GM18517 (cell line): ENCODE measurements around the gene OGFR.

Experiments
- ATAC-seq: cut with Tn5 transposase; IDR thresholded peaks from one replicate; pipeline ENCODE4 v1.9.1; 2021; ENCODE audit warnings: mild to moderate bottlenecking, moderate library complexity; ENCODE audit not compliant: unreplicated experiment

OGFR gene

DNA sequence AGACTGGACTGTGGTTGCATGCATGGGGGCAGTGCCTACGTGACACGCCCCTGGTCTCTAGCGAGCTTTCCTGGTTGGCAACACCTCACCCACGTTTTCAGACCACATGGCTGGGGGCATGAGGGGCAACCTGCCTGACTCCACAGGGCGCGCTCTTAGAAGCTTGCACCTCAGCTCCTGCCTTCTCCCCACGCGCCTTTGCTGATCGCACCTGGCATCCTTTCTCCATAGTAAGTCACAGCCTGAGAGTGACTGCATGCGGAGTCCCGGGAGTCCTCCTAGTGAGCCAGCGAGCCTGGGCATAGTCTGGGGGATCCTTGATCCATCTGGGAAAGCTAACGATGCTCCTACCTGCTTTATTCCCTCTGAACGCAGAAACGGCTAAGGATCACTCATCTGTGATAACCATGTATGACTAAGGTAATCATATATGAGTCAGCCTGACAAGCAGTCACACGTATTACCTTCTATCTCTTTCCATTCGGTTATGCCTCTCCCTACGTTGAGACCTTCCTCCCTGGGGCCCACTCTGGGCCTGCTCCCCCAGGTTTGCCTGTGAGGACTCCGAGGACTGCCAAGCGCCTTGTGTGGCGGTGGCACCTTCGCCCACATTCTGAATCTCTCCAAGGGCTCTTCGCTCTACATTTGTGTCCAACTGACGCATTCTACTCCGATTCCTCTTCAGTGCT, 52.4 kb downstream of the OGFR start:
- ATAC-seq = no peak

DNA sequence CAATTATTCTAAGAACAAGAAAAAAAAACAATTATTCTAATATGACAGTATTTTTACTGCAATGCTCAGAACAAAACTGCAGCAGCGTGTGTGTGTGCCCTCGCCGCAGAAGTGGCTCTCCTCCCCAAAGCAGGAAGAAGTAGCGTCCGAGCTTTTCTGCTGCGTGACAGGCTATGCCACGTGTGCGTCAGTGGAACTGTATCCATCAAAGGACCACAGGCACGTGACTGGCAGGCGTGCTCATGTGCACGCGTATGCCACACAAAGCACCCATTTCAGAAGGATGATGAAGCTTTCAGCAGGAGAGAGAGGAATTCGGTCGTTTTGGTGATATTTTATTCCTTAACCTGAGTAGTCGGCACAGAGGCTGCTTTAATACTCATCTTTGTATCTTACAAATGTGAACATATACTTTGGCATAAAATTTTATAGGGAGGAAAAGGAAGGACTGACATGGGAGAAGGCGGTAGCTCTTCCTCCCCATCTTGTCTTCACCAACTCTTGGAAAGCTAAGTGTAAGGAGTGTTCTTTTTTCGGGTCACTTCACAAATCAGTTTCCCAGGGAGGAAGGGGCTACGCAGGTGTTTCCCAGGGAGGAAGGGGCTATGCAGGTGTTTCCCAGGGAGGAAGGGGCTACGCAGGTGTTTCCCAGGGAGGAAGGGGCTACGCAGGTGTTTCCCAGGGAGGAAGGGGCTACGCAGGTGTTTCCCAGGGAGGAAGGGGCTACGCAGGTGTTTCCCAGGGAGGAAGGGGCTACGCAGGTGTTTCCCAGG, 53.6 kb downstream of the OGFR start:
- no peak for ATAC-seq

DNA sequence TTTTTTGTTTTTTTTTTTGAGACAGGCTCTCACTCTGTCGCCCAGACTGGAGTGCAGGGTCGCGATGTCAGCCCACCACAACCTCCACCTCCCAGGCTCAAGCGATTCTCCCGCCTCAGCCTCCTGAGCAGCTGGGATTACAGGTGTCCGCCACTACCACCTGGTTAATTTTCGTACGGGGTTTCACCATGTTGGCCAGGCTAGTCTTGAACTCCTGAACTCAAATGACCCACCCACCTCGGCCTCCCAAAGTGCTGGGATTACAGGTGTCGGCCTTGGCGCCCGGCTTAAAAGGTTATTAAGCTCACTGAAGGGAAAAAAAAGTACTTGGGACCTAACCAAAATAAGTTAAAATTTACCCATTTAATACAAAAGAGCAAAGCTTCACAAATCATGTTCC, 55.1 kb downstream of the OGFR start:
- ATAC-seq = no peak

DNA sequence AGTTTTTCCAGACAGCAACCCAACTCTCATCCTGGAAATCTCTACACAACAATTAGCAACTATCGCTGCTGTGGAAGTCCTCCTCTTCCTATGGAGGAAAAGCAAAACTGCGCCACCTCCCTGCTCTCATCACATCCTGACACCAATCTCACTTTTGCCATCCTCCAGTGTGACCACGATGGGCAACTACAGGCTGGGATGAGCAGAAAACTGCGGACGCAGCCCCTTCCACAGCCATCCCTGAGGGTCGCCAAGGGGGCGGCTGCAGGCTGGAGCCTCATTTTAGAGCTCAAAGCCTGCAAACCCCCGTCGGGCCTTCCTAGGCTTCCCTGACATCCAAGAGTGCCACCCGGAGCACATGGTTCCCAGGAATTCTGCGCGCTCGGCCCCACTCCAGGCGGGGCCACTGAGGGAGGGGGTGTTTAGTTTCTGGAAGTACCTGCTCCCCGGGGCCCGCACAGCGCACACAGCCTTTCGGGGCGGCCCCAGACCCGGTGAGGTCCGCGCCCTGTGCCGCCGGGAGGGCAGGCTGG, 55.8 kb downstream of the OGFR start:
- ATAC-seq = no peak

DNA sequence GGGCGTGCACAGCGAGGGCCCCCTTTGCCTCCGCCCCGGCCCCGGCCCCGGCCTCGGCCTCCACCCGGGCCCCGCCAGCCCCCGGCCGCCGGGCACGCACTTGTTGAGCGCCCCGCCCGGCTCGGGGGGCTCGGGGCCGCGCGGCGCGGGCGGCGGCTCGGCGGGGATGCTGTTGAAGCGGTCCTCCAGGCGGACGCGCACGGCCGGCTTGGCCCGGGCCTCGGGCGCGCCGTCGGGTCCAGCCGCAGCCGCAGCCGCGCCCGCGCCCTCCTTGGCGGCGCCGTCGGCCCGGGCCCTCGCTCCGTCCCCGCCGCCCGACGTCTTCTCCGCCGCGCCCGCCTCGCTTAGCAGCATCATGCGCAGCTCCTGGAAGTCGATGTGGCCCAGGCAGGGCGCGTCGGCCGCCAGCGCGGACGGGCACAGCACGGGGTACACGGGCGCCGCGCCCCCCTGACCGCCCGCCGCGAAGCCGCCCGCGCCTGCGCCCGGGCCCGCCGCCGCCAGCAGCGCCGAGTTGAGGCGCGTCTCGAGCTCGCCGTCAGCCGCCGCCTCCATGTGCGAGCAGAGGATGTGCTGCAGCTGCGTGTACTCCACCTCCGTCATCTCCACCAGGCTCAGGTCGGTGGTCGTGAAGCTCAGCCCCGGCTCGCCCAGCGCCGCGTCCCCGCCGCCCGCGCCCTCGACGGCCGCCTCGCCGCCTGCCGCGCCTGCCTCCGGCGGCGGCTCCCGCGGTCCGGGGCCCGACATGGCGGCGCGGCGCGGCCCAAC, 56.5 kb downstream of the OGFR start:
- no peak for ATAC-seq

DNA sequence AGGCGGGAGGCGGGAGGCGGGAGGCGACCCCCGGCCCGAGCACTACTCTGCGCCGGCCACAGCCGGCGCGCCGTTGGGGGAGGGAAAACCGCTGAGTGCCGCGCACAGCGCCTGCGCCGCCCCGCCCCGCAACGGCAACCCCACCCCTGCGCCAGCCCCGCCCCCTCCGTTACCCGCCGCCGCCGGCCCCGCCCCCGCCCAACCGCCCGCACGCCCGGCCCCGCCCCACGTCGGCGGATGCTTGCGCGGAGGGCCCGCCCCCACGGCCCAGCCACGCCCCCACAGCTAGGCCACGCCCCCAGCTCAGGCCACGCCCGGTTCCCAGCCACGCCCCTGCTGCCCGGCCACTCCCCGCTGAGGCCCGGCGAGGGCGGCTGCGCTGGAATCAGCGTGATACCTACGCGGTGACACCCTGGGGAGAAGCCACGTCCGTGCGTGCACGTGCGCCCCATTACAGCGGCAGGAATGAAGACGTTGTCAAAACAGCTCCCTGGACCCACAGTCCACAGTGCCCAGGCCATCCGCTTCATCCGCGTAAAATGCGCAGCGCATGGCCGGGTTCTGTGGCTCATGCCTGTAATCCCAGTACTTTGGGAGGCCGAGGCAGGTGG, 57.2 kb downstream of the OGFR start, which contains the start of gene TCFL5:
Gene TCFL5, minus strand, starts transcription at position 97 of the 611 bp plus-strand sequence. CDS start 152 bp downstream, outside the sequence.
- no peak for ATAC-seq
